ENCODE measurements around the gene RCOR1. TPM values are rescaled to one million over a fixed set of nuclear protein-coding genes. Genes with fewer than 3 reads are reported as not detected.

RCOR1 gene
- total RNA-seq, 1 donor from 2014 or later, result 4.7 TPM

DNA sequence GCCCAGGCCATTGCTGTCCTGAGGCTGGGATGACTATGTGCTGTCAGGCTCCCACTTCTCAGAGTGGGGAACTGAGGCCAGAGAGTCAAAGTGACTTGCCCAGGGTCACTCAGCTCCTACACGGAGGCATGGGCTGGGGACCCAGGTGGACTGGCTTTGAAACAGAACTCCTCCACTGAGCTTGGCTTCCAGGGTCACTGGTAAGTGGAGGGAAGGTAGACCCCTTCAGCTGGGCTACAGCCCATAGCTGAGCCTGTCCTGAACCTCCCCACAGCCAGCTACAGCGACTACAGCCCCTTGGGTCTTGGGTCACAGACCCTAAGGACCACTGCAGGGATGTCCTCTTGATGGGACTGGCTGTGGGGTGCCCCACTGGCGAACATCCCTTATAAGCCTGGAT lies 144.5 kb downstream of the RCOR1 start:
- H3K27ac ChIP-seq, result no peak overlapping the region
- no peaks in the 10 kb centered on the region for H3K4me1 ChIP-seq
- H3K4me3 ChIP-seq, result no peak overlapping the region
- no peaks in the 10 kb centered on the region for H3K27me3 ChIP-seq
- DNase-seq (ENCODE audit: low spot score in 2 of 2), result no peak
- peaks cover 0 to 13% of the 10 kb centered on the region in 2 donors for H3K9me3 ChIP-seq
- H3K36me3 ChIP-seq, result no peaks in the 10 kb centered on the region
- TF ChIP-seq CTCF (IDR thresholded peaks at IDR 0.05), result no peak
- intact Hi-C loops (cut with DNase I), result no loop called here

GRCh38 chr14:102737402-102738372 lies 145.2 kb downstream of the RCOR1 start:
- Histone ChIP-seq H3K9me3 (peaks cover 0 to 18% of the 10 kb centered on the region in 2 donors), H3K27me3 (no peaks in the 10 kb centered on the region), H3K36me3 (no peaks in the 10 kb centered on the region), H3K4me1 (no peaks in the 10 kb centered on the region), H3K4me3 (no peak overlapping the region), H3K27ac (no peak overlapping the region)
- no peak for DNase-seq (ENCODE audit: low spot score in 2 of 2)
- no peak for TF ChIP-seq CTCF (IDR thresholded peaks at IDR 0.05)
- intact Hi-C loops (cut with DNase I), result no loop called here

DNA sequence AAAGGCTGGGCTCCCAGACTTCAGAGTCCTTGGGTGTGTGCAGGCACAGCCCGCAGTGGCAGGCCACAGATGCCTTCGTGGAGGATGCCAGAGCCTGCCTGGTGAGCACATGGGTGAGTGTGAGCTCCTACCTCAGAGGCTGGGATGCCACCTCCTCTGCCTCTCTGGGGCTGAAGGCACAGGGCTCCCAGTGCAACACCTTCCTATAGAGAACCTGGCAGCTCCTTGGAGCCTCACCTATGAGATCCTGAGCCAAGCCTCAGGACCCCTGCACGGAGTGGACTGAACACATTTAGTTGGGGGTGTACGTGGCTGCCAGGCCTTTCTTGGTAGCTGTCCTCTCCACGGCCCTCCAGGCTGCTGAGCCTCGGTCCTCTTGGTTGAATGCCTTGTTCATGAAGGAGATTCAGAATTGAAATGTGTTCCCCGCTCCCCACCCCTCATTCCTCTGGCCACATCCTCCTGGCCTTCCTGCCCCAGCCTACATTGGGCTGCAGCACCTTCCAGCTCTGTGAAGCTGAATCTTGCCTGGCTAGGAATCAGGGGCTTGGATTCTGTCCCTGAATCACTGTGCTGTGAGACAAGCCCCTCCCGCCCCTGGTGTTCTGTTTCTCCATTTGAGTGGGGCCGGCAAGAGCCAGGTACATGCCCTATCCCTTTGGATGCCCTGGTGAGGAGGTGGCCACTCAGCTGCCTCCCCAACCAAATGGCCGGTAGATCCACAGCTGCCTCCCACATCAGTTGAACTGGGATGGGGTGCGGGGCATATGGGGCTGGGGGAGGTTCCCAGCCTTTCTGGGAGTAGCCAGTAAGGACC lies 146.1 kb downstream of the RCOR1 start:
- peaks cover 0 to 21% of the 10 kb centered on the region in 2 donors for H3K9me3 ChIP-seq
- no peaks in the 10 kb centered on the region for H3K4me1 ChIP-seq
- no peak for DNase-seq (ENCODE audit: low spot score in 2 of 2)
- no peaks in the 10 kb centered on the region for H3K27me3 ChIP-seq
- no peak for TF ChIP-seq CTCF (IDR thresholded peaks at IDR 0.05)
- no peaks in the 10 kb centered on the region for H3K36me3 ChIP-seq
- H3K4me3 ChIP-seq, result no peak overlapping the region
- H3K27ac ChIP-seq, result no peak overlapping the region
- intact Hi-C loops (cut with DNase I), result no loop called here

DNA sequence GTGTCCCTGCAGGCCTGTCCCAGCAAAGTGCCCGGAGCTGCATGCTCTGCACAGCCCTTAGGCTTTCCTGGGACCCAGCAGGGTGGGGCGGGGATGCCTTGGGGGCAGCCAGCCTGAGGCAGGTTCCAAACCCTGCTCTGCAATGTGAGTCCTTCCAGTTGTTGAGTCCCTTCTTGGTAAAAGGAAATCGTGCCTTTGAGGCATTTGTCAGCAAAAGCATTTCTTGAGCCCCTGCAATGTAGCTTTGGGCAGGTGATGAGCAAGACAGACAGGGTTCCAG lies 146.7 kb downstream of the RCOR1 start:
- no peak for TF ChIP-seq CTCF (IDR thresholded peaks at IDR 0.05)
- Histone ChIP-seq H3K27me3 (no peaks in the 10 kb centered on the region), H3K9me3 (peaks cover 0 to 21% of the 10 kb centered on the region in 2 donors), H3K4me1 (no peaks in the 10 kb centered on the region), H3K27ac (no peak overlapping the region), H3K36me3 (no peaks in the 10 kb centered on the region), H3K4me3 (no peak overlapping the region)
- intact Hi-C loops (cut with DNase I), result no loop called here
- no peak for DNase-seq (ENCODE audit: low spot score in 2 of 2)

GRCh38 chr14:102746634-102747438 lies 154.4 kb downstream of the RCOR1 start:
- no peak for DNase-seq (ENCODE audit: low spot score in 2 of 2)
- no peak overlapping the region for H3K4me3 ChIP-seq
- H3K4me1 ChIP-seq, result no peaks in the 10 kb centered on the region
- intact Hi-C loops (cut with DNase I), result no loop called here
- H3K27ac ChIP-seq, result no peak overlapping the region
- no peaks in the 10 kb centered on the region for H3K36me3 ChIP-seq
- TF ChIP-seq CTCF (IDR thresholded peaks at IDR 0.05), result no peak
- H3K27me3 ChIP-seq, result no peaks in the 10 kb centered on the region
- peaks cover 0 to 10% of the 10 kb centered on the region in 2 donors for H3K9me3 ChIP-seq

All from ascending aorta (tissue), 2 donors.